GM19328 (cell line): ENCODE results near the gene MYL5.
A peak's percentile ranks its signal among the peaks of the same experiment; 100 is the strongest.
"Not testable (repeated sequence)": the region's sequence is repeated elsewhere in the genome, so short reads cannot be mapped to it uniquely, and the experiment has no call there.

Source experiments
- ATAC-seq: cut with Tn5 transposase; IDR thresholded peaks from one replicate; pipeline ENCODE4 v1.9.1; 2021; ENCODE audit warnings: mild to moderate bottlenecking, moderate library complexity; ENCODE audit not compliant: unreplicated experiment

The MYL5 gene

GRCh38 chr4:704198-704891, 30.0 kb downstream of the MYL5 start:
- ATAC-seq = no peak

DNA sequence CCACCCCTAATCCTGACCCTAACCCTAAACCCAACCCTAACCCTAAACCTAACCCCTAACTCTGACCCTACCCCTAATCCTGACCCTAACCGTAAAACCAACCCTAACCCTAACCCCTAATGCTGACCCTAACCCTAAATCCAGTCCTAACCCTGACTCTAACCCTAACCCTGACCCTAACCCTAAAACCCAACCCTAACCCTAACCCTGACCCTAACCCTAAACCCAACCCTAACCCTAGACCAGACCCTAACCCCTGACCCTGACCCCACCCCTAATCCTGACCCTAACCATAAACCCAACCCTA, 30.6 kb downstream of the MYL5 start:
- no peak for ATAC-seq

GRCh38 chr4:705278-706082, 31.1 kb downstream of the MYL5 start, which contains the start of gene PCGF3:
Gene PCGF3 (plus strand): TSS chr4:705832. CDS start chr4:733681, 27,849 bp downstream.
- ATAC-seq = peak; percentile 91

- not testable (repeated sequence) for ATAC-seq
These were observed 31.8 kb downstream of the MYL5 start for GRCh38 chr4:706083-706633.

GRCh38 chr4:706834-707598, 32.7 kb downstream of the MYL5 start:
- ATAC-seq = no peak

DNA sequence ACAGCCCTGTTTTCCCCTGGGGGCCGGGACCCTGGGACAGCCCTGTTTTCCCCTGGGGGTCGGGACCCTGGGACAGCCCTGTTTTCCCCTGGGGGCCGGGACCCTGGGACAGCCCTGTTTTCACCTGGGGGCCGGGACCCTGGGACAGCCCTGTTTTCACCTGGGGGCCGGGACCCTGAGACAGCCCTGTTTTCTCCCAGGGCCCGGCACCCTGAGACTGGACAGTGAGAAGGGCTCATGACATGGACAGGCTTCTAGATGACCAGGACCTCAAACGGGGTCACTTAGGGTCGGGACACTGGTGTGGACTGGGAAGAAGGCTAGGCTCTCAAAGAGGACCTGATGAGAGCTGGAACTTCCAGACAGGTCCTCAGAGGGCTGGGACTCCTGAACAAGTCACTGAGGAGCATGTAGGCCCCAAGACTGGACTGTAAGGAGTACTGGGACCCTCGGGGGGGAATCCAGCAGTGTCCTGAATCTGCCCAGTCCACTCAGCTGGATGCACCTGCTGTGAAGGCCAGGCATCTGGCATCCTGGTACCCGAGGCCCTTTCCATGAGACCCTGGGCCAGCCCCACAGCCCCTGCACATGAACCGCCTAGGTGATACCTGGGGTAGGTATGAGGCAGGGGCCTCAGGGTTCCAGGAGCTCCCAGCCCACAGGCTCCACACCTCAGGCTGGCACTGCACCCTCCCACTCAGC, 33.7 kb downstream of the MYL5 start:
- no peak for ATAC-seq

GRCh38 chr4:708631-708933, 34.2 kb downstream of the MYL5 start:
- ATAC-seq = no peak

- ATAC-seq = no peak
These were observed 35.0 kb downstream of the MYL5 start for GRCh38 chr4:709348-709747.

- no peak for ATAC-seq
These were observed 35.8 kb downstream of the MYL5 start for GRCh38 chr4:710116-710515.

DNA sequence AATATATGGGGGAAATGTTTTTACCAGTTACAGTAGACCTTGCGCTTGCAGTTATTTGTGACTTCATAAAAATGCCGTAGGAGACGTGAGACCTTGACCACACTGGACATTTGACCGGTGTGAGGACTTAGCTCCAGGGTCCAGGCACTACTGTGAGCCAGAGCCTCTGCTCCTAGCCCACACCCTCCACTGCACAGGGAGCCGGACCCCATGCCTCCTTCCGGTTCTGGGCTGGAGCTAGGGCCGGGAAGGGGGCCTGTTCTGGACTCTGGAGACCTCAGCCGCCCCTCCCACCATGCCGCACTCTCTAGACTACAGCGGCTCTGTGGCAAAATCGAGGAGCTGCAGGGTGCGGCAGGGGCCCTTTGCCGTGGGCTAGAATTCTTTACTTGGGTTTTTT, 36.6 kb downstream of the MYL5 start:
- no peak for ATAC-seq

- ATAC-seq = no peak
These were observed 37.8 kb downstream of the MYL5 start for GRCh38 chr4:712093-712492.

GRCh38 chr4:712916-713632, 38.7 kb downstream of the MYL5 start:
- no peak for ATAC-seq

- no peak for ATAC-seq
These were observed 39.7 kb downstream of the MYL5 start for GRCh38 chr4:714087-714486.

- ATAC-seq = no peak
These were observed 43.4 kb downstream of the MYL5 start for GRCh38 chr4:717601-718320.

- no peak for ATAC-seq
These were observed 44.1 kb downstream of the MYL5 start for GRCh38 chr4:718460-718859.

DNA sequence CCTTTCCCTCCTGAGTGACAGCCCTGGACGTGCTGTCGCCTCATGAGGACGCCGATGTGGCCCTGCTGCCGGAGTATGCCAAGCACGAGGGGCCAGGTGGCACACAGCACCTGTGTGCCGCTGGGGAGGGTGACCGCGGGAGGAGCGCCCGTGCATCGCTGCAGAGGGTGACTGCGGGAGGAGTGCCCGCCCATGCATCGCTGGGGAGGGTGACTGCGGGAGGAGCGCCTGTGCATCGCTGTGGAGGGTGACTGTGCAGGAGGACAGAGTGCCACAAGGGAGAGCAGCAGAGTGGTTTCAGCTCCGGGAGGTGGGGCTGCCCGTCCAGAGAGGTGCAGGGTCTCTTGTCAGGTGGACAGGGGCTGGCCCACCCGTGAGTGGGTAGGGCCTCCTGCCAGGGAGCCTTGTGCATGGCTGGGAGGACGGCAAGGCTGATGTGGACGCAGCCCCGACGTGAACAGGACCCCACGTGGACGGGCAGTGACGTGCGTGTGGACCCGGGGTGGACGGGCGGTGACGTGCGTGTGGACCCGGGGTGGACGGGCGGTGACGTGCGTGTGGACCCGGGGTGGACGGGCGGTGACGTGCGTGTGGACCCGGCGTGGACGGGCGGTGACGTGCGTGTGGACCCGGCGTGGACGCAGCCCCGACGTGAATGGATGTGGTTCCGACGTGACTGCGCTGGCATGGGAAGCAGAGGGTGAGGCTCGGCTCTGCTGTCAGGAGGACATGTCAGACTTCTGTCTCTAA, 45.9 kb downstream of the MYL5 start:
- no peak for ATAC-seq

DNA sequence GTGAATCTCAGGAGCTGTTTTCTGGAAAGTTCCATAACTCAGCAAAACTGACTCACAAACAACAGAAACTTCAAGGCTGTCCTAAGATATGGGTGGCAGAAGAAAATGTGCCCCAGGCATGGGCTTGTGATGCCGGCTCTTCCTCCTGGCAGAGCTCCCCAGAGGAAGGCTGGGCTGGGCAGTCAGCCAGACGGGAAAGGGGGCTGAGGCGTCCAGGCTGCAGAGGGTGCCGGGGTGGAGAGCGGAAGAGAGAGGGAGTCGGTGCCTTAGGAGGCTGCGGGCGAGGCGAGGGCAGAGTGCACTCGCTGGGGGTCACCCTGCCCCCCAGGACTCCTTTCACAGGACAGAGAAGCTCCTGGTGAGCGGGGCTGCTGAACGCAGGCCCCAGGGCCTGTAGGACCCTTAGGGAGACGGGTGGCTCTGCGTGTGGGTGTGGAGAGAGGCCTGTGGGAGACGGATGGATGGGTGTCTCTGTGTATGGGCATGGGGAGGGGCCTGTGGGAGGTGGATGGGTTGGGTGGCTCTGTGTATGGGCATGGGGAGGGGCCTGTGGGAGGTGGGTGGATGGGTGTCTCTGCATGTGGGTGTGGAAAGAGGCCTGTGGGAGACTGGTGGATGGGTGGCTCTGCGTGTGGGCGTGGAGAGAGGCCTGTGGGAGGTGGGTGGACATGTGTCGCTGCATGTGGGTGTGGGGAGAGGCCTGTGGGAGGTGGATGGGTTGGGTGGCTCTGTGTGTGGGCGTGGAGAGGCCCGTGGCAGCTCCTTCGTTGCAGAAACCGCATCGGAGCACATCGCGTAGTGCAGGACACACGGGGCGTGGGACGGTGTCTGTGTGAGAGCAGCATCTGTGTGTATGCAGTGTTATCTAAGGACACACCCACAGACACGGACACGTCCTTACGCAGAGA, 47.2 kb downstream of the MYL5 start:
- no peak for ATAC-seq

- no peak for ATAC-seq
These were observed 47.9 kb downstream of the MYL5 start for GRCh38 chr4:722169-722725.
